SK-N-SH (cell line): Measurements from ENCODE around the gene TRIM47. TPM values are rescaled to one million over a fixed set of nuclear protein-coding genes. Genes with fewer than 3 reads are reported as not detected.

Experiments used
- CTCF ChIA-PET: fragments of 300-600, 350-600 bp; formaldehyde crosslinking; extraction: SDS; loops from one replicate; lab custom pipeline; 2021; lab: Yijun Ruan, JAX
- POLR2A ChIA-PET: fragments of 350-600 bp; sonication (Branson Sonifier 250); formaldehyde crosslinking; extraction: SDS; loops from one replicate; lab custom pipeline; 2020; ENCODE audit warnings: antibody characterized with exemption, inconsistent platforms; lab: Yijun Ruan, JAX
- DNase-seq: peaks from one replicate; pipeline ENCODE4 v3.0.0; 2012
- H2AFZ ChIP-seq: fragments of 200-600 bp; sonication (generic); 2 replicates; pipeline ENCODE4 v1.8.1; 2016; ENCODE audit warnings: antibody characterized with exemption, mild to moderate bottlenecking, low read depth
- H3F3A ChIP-seq: fragments of 200-600 bp; sonication (generic); replicated peaks from 2 replicates; pipeline ENCODE3; 2016; ENCODE audit warnings: antibody characterized with exemption, mild to moderate bottlenecking; ENCODE audit not compliant: insufficient read depth
- H3K27ac ChIP-seq, 2 experiments: fragments of 200-500 bp in 1 of 2; fragments of 200-600 bp in 1 of 2; sonication (Bioruptor generic) in 1 of 2; sonication (generic), shearing (Covaris generic) in 1 of 2; 2 replicates each; pipeline versions ENCODE4 v1.5.1 to v1.6.1; 2014 to 2016; ENCODE audit warnings: low read depth in 2 of 2, inconsistent platforms in 1 of 2, low read length in 1 of 2, mild to moderate bottlenecking in 1 of 2, mixed read lengths in 1 of 2
- H3K27me3 ChIP-seq: fragments of 200-600 bp; sonication (generic), shearing (Covaris generic); 2 replicates; pipeline ENCODE4 v1.6.1; 2016; ENCODE audit warnings: mixed run types; ENCODE audit not compliant: insufficient read depth
- H3K36me3 ChIP-seq, 2 experiments: fragments of 200-500 bp in 1 of 2; fragments of 200-600 bp in 1 of 2; sonication (Bioruptor generic) in 1 of 2; sonication (generic) in 1 of 2; replicated peaks in 1 of 2; 2 replicates each; pipeline versions ENCODE3 to v1.5.1; 2014 to 2016; ENCODE audit warnings: low read length in 1 of 2, mild to moderate bottlenecking in 1 of 2; ENCODE audit not compliant: insufficient read depth in 2 of 2, control insufficient read depth in 1 of 2
- H3K4me1 ChIP-seq, 2 experiments: fragments of 200-500 bp in 1 of 2; fragments of 200-600 bp in 1 of 2; sonication (Bioruptor generic) in 1 of 2; sonication (generic), shearing (Covaris generic) in 1 of 2; 2 replicates each; pipeline versions ENCODE4 v1.5.1 to v1.6.1; 2014 to 2016; ENCODE audit warnings: low read depth in 1 of 2, low read length in 1 of 2, mixed run types in 1 of 2; ENCODE audit not compliant: insufficient read depth in 2 of 2, control insufficient read depth in 1 of 2
- H3K4me2 ChIP-seq: fragments of 200-600 bp; sonication (generic), shearing (Covaris generic); 2 replicates; pipeline ENCODE4 v1.6.1; 2017; ENCODE audit warnings: mixed run types
- H3K4me3 ChIP-seq, 2 experiments: fragments of 200-500 bp in 1 of 2; fragments of 200-600 bp in 1 of 2; sonication (Bioruptor generic) in 1 of 2; sonication (generic), shearing (Covaris generic) in 1 of 2; 2 replicates each; pipeline versions ENCODE4 v1.5.1 to v1.8.1; 2014 to 2016; ENCODE audit warnings: low read depth in 2 of 2, inconsistent platforms in 1 of 2, low read length in 1 of 2, mild to moderate bottlenecking in 1 of 2, mixed read lengths in 1 of 2, moderate library complexity in 1 of 2
- H3K79me2 ChIP-seq: fragments of 200-600 bp; sonication (generic); 2 replicates; pipeline ENCODE4 v1.8.1; 2017; ENCODE audit warnings: mild to moderate bottlenecking; ENCODE audit not compliant: insufficient read depth
- H3K9ac ChIP-seq: fragments of 200-600 bp; sonication (generic); 2 replicates; pipeline ENCODE4 v1.6.1; 2017; ENCODE audit warnings: mixed run types
- H3K9me2 ChIP-seq: fragments of 200-600 bp; sonication (generic); 2 replicates; pipeline ENCODE4 v1.6.1; 2017; ENCODE audit warnings: mixed run types
- H3K9me3 ChIP-seq: fragments of 200-600 bp; sonication (generic); 2 replicates; pipeline ENCODE4 v1.6.1; 2017; ENCODE audit warnings: mixed run types, mild to moderate bottlenecking, moderate library complexity
- H4K20me1 ChIP-seq: fragments of 200-600 bp; sonication (generic); 2 replicates; pipeline ENCODE4 v1.6.1; 2017; ENCODE audit warnings: mild to moderate bottlenecking, mixed run types; ENCODE audit not compliant: insufficient read depth
- CHD2 ChIP-seq: fragments of 150-350 bp; IDR thresholded peaks from 2 replicates; pipeline ENCODE4 v1.6.1; 2018; ENCODE audit warnings: low read length; ENCODE audit not compliant: partially characterized antibody
- CTCF ChIP-seq: fragments of 200-600 bp; sonication (generic); IDR thresholded peaks from 2 replicates; pipeline ENCODE4 v1.6.1; 2017; ENCODE audit warnings: antibody characterized with exemption, mild to moderate bottlenecking, moderate library complexity
- EP300 ChIP-seq, 2 experiments: IDR thresholded peaks; 2 replicates each; pipeline versions ENCODE4 v1.4.0 to v1.6.1; 2012; ENCODE audit warnings: borderline replicate concordance in 1 of 2, low read depth in 1 of 2, low read length in 1 of 2
- FOSL2 ChIP-seq: IDR thresholded peaks from 2 replicates; pipeline ENCODE4 v1.4.0; 2012; ENCODE audit warnings: low read depth, mild to moderate bottlenecking, moderate library complexity, borderline replicate concordance
- FOXM1 ChIP-seq: IDR thresholded peaks from 2 replicates; pipeline ENCODE4 v1.4.0; 2012; ENCODE audit warnings: low read depth, mild to moderate bottlenecking
- MAX ChIP-seq: IDR thresholded peaks from 2 replicates; pipeline ENCODE4 v1.4.0; 2012; ENCODE audit warnings: low read depth
- MEF2A ChIP-seq: IDR thresholded peaks from 2 replicates; pipeline ENCODE4 v1.4.0; 2012; ENCODE audit warnings: low read depth, borderline replicate concordance
- POLR2AphosphoS5 ChIP-seq: IDR thresholded peaks from 2 replicates; pipeline ENCODE4 v1.6.1; 2012; ENCODE audit warnings: low read depth, low read length
- SMC3 ChIP-seq: IDR thresholded peaks from 2 replicates; pipeline ENCODE4 v1.6.1; 2012; ENCODE audit warnings: low read depth, low read length, improper control_type of control experiment
- YY1 ChIP-seq: IDR thresholded peaks from 2 replicates; pipeline ENCODE4 v1.4.0; 2012; ENCODE audit warnings: low read depth, mild to moderate bottlenecking
- WGBS: methylation state at CpG from one replicate; pipeline ENCODE4 v1.1.6; 2017; ENCODE audit warnings: low lambda C conversion rate; 5-methylcytosine and 5-hydroxymethylcytosine counted together
- polyA plus RNA-seq, 3 experiments: library from polyadenylated mRNA; depleted of rRNA; stranded (reverse); fragments of >200 nt; gene quantifications; 2 replicates each; pipeline ENCODE4 v1.2.3, GENCODE V29; 2012

Gene TRIM47
- polyA plus RNA-seq, 1 of the 3 experiments (the other 2 are of a cell fraction): 5.1 TPM

- TF ChIP-seq YY1 (no peak), MAX (no peak), CHD2 (no peak)
- TF ChIP-seq, all 33 proteins: peak for 0
Observed at GRCh38 chr17:75909051-75909811, 30.9 kb upstream of the TRIM47 start (continued).

GRCh38 chr17:75908201-75908600 lies 29.8 kb upstream of the TRIM47 start:
- Histone ChIP-seq H3K9ac (no peak overlapping the region), H3K27me3 (no peaks in the 10 kb centered on the region), H3K4me1 (peaks cover 4 to 22% of the 10 kb centered on the region in 2 experiments; a peak in 2 of 4 replicates), H3K27ac (no peak overlapping the region), H3F3A (peaks cover 15% of the 10 kb centered on the region), H4K20me1 (no peaks in the 10 kb centered on the region), H2AFZ (no peak overlapping the region), H3K9me2 (no peaks in the 10 kb centered on the region), H3K9me3 (no peaks in the 10 kb centered on the region), H3K4me3 (no peak overlapping the region), H3K36me3 (peaks cover 1 to 5% of the 10 kb centered on the region in 2 experiments), H3K4me2 (no peak overlapping the region), H3K79me2 (peaks cover 17% of the 10 kb centered on the region; the same call in 1 of the 2 replicates)
- 96% methylated on average over 6 of the region's 6 CpGs for WGBS
- DNase-seq: no peak
- ChIA-PET CTCF (interaction anchor here (1.2 to 4.4 kb wide), 6 partner anchors 12 to 97 kb away, joined by 3 to 27 read pairs (median 12); partner anchors contain the start of genes CDK3 and TRIM65), POLR2A (no interaction called here)
- TF ChIP-seq EP300 (IDR thresholded peaks at IDR 0.05; ENCODE audit: borderline replicate concordance in 1 of 2, low read depth in 1 of 2, low read length in 1 of 2) (no peak), POLR2AphosphoS5 (no peak)

- Histone ChIP-seq H3K9me3 (no peaks in the 10 kb centered on the region), H3K79me2 (peaks cover 30% of the 10 kb centered on the region; the same call in 1 of the 2 replicates), H2AFZ (0 out of 2 replicates have a peak overlapping the region, but pooled peaks have one; percentile 99), H3K27ac (0 out of 4 replicates have a peak overlapping the region, but pooled peaks of 1 of the 2 experiments have one; percentile 86), H3F3A (peaks cover 17% of the 10 kb centered on the region), H3K36me3 (peaks cover 8 to 13% of the 10 kb centered on the region in 2 experiments), H3K4me1 (peaks cover 4 to 22% of the 10 kb centered on the region in 2 experiments; a peak in 2 of 4 replicates), H3K4me3 (no peak overlapping the region), H3K27me3 (no peaks in the 10 kb centered on the region), H3K9ac (no peak overlapping the region), H3K9me2 (no peaks in the 10 kb centered on the region), H4K20me1 (no peaks in the 10 kb centered on the region), H3K4me2 (no peak overlapping the region)
- DNase-seq: no peak
- TF ChIP-seq FOXM1 (no peak), FOSL2 (no peak), CTCF (no peak), SMC3 (no peak), MEF2A (no peak)
- WGBS: 84% methylated on average over 10 of the region's 10 CpGs
- ChIA-PET CTCF (interaction anchor here (1.1 to 5.6 kb wide), 23 partner anchors 10 to 373 kb away, joined by 3 to 142 read pairs (median 11); partner anchors contain the start of genes CDK3, FBF1, TRIM47 and TRIM65), POLR2A (interaction anchor here (1.1 to 1.9 kb wide), 3 partner anchors 51 to 108 kb away, joined by 4 to 7 read pairs (median 4); partner anchors contain the start of gene WBP2)
Observed at GRCh38 chr17:75906143-75906884, 27.9 kb upstream of the TRIM47 start.
